CD14-positive monocyte (primary cell): Measurements from ENCODE around the gene RGPD4. TPM values are rescaled to one million over a fixed set of nuclear protein-coding genes. Genes with fewer than 3 reads are reported as not detected.
"Not testable (repeated sequence)": the region's sequence is repeated elsewhere in the genome, so short reads cannot be mapped to it uniquely, and the experiment has no call there.

Source experiments
- DNase-seq, 3 donors: peaks; one replicate each; pipeline ENCODE4 v3.0.0-alpha.2; 2011 to 2022
- H2AFZ ChIP-seq: 2 replicates; pipeline ENCODE4 v1.6.0; 2012; ENCODE audit warnings: mild to moderate bottlenecking, low read depth, low read length, inconsistent platforms; ENCODE audit not compliant: insufficient read depth, poor library complexity, severe bottlenecking
- H3K27ac ChIP-seq, 2 donors: 1 replicate in 1 of 2; 2 replicates in 1 of 2; pipeline ENCODE4 v1.5.1; 2012 to 2013; ENCODE audit warnings: low read length in 2 of 2, control low read depth in 1 of 2, inconsistent platforms in 1 of 2, low read depth in 1 of 2, mild to moderate bottlenecking in 1 of 2
- H3K27me3 ChIP-seq, 2 donors: one replicate each; pipeline versions ENCODE4 v1.6.0 to v1.6.1; 2011 to 2013; ENCODE audit warnings: low read length in 2 of 2; ENCODE audit not compliant: control insufficient read depth in 2 of 2, insufficient read depth in 2 of 2
- H3K36me3 ChIP-seq, 2 donors: replicated peaks in 1 of 2; 1 replicate in 1 of 2; 2 replicates in 1 of 2; pipeline versions ENCODE4 v1.5.1 to v1.6.1; 2012 to 2013; ENCODE audit warnings: low read length in 2 of 2, control low read depth in 1 of 2, inconsistent platforms in 1 of 2, mild to moderate bottlenecking in 1 of 2; ENCODE audit not compliant: insufficient read depth in 2 of 2, control insufficient read depth in 1 of 2
- H3K4me1 ChIP-seq, 2 donors: 1 replicate in 1 of 2; 2 replicates in 1 of 2; pipeline versions ENCODE4 v1.5.1 to v1.6.1; 2012 to 2013; ENCODE audit warnings: low read length in 2 of 2, control low read depth in 1 of 2, inconsistent platforms in 1 of 2, mild to moderate bottlenecking in 1 of 2, moderate library complexity in 1 of 2; ENCODE audit not compliant: insufficient read depth in 2 of 2, control insufficient read depth in 1 of 2
- H3K4me2 ChIP-seq: replicated peaks from 2 replicates; pipeline ENCODE3; 2012; ENCODE audit warnings: low read length, moderate library complexity, mild to moderate bottlenecking; ENCODE audit not compliant: poor library complexity, severe bottlenecking; ENCODE audit errors: extremely low read depth
- H3K4me3 ChIP-seq, 3 experiments: fragments of 200-600 bp in 1 of 3; sonication (generic) in 1 of 3; replicated peaks in 1 of 3; 1 replicate in 2 of 3; 2 replicates in 1 of 3; pipeline ENCODE4 v1.5.1; 2011 to 2013; ENCODE audit warnings: low read length in 3 of 3, mild to moderate bottlenecking in 3 of 3, control low read depth in 2 of 3, low read depth in 2 of 3, inconsistent platforms in 1 of 3, moderate library complexity in 1 of 3
- H3K79me2 ChIP-seq: 2 replicates; pipeline ENCODE4 v1.6.0; 2012; ENCODE audit warnings: mild to moderate bottlenecking, control low read depth, inconsistent platforms, low read length, moderate library complexity; ENCODE audit not compliant: insufficient read depth
- H3K9ac ChIP-seq: 2 replicates; pipeline ENCODE4 v1.6.0; 2017; ENCODE audit warnings: low read length, mild to moderate bottlenecking; ENCODE audit not compliant: insufficient read depth, poor library complexity, severe bottlenecking
- H3K9me3 ChIP-seq, 2 donors: replicated peaks in 1 of 2; 1 replicate in 1 of 2; 2 replicates in 1 of 2; pipeline versions ENCODE4 v1.5.1 to v1.6.1; 2012 to 2013; ENCODE audit warnings: low read length in 2 of 2, control low read depth in 1 of 2; ENCODE audit not compliant: control insufficient read depth in 1 of 2, insufficient read depth in 1 of 2
- H4K20me1 ChIP-seq: 2 replicates; pipeline ENCODE4 v1.6.0; 2012; ENCODE audit warnings: mild to moderate bottlenecking, low read length, control low read depth, moderate library complexity; ENCODE audit not compliant: insufficient read depth
- H3K27ac Mint-ChIP-seq, 7 donors: one replicate each; pipeline ENCODE4 v1.8.0; 2020; ENCODE audit warnings: mild to moderate bottlenecking in 7 of 7, mixed read lengths in 7 of 7, moderate library complexity in 6 of 7, inconsistent platforms in 2 of 7
- H3K27me3 Mint-ChIP-seq, 3 donors: one replicate each; pipeline ENCODE4 v1.8.0; 2021 to 2022; ENCODE audit warnings: low read depth in 3 of 3, mild to moderate bottlenecking in 3 of 3, mixed read lengths in 3 of 3, moderate library complexity in 3 of 3, inconsistent platforms in 1 of 3
- H3K36me3 Mint-ChIP-seq, 2 donors: one replicate each; pipeline ENCODE4 v1.8.0; 2020; ENCODE audit warnings: mixed read lengths in 2 of 2, inconsistent platforms in 1 of 2, mild to moderate bottlenecking in 1 of 2
- H3K4me1 Mint-ChIP-seq: one replicate; pipeline ENCODE4 v1.8.0; 2020; ENCODE audit warnings: mild to moderate bottlenecking, mixed read lengths
- H3K4me3 Mint-ChIP-seq, 2 donors: one replicate each; pipeline ENCODE4 v1.8.0; 2020; ENCODE audit warnings: mild to moderate bottlenecking in 2 of 2, mixed read lengths in 2 of 2, moderate library complexity in 1 of 2
- H3K9me3 Mint-ChIP-seq, 7 donors: one replicate each; pipeline ENCODE4 v1.8.0; 2020 to 2022; ENCODE audit warnings: mixed read lengths in 7 of 7, mild to moderate bottlenecking in 6 of 7, moderate library complexity in 6 of 7, inconsistent platforms in 2 of 7
- WGBS: methylation state at CpG from one replicate; pipeline ENCODE4 v1.1.5; 2013; ENCODE audit warnings: missing lambda C conversion rate; ENCODE audit not compliant: insufficient coverage; 5-methylcytosine and 5-hydroxymethylcytosine counted together
- intact Hi-C, 2 donors: fragments of 100-400 bp; cut with micrococcal nuclease; formaldehyde crosslinking; loops; one replicate each; pipeline versions ENCODE4 v1.15.0 to v1.15.1; 2023
- polyA plus RNA-seq, 3 donors: library from polyadenylated mRNA; depleted of rRNA in 1 of 3; unstranded in 2 of 3; stranded (reverse) in 1 of 3; fragments of 300-500 nt in 2 of 3; fragments of >200 nt in 1 of 3; fragmentation: Illumina TruSeq in 2 of 3; gene quantifications; 1 replicate in 2 of 3; 2 replicates in 1 of 3; pipeline ENCODE4 v1.2.3, GENCODE V29; 2012 to 2021
- TF ChIP-seq, protein P1 (sequence below): fragments of 200-600 bp; IDR thresholded peaks from one replicate; pipeline ENCODE4 v1.8.0; 2022; ENCODE audit warnings: antibody characterized with exemption, mild to moderate bottlenecking

The RGPD4 gene
- polyA plus RNA-seq, 3 donors = not detected

GRCh38 chr2:107916121-107916520, 89.4 kb downstream of the RGPD4 start:
- H3K36me3 Mint-ChIP-seq, H3K36me3 ChIP-seq, H3K4me3 Mint-ChIP-seq, H3K4me3 ChIP-seq, H4K20me1 ChIP-seq, H3K9me3 Mint-ChIP-seq, H3K27ac Mint-ChIP-seq, H3K79me2 ChIP-seq, H3K9me3 ChIP-seq, DNase-seq, H3K4me2 ChIP-seq, H3K4me1 ChIP-seq, H3K27me3 Mint-ChIP-seq, H3K4me1 Mint-ChIP-seq, H3K27ac ChIP-seq, intact Hi-C loops, H3K9ac ChIP-seq, H3K27me3 ChIP-seq, H2AFZ ChIP-seq: not testable (repeated sequence)
- no CpG with 5 or more reads among the region's 2 CpGs for WGBS

DNA sequence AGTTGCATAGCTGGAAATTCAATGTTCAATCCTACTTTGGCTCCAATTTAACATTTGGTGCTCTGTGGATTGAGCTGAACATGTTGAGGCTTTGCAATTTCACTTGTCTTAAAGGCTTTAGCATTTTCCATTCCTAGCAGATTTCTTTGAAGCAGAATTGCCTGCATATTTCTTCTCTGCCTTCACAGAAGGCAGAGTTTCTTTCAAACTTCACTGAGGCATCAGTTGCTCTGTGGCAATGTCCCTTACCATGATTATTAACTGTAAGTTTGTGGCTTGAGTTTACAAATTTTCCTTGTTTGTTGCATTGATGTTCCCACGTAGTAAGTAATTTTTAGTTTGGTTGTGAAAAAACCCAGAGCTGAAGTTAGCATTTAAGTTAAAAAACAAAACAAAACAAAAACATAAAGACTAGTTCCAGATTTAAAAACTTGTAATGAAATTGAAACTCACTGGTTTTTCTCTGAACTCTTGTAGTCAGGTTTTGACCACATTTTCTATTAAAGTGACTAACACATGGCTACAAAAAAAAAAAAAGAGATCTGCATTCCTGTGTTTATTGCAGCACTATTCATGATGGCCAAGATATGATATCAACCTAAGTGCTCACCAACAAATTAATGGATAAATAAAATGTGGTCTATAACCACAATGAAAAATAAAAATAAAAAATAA, 90.1 kb downstream of the RGPD4 start:
- H3K4me3 ChIP-seq, intact Hi-C loops, H4K20me1 ChIP-seq, H3K4me3 Mint-ChIP-seq, H3K4me1 Mint-ChIP-seq, H3K27me3 ChIP-seq, H3K36me3 ChIP-seq, H3K79me2 ChIP-seq, H3K36me3 Mint-ChIP-seq, H3K9me3 ChIP-seq, H3K27ac Mint-ChIP-seq, H3K27me3 Mint-ChIP-seq, H2AFZ ChIP-seq, H3K9me3 Mint-ChIP-seq, H3K4me2 ChIP-seq, H3K4me1 ChIP-seq, H3K9ac ChIP-seq, H3K27ac ChIP-seq, DNase-seq: not testable (repeated sequence)
- WGBS = no CpG with 5 or more reads among the region's 1 CpG

GRCh38 chr2:107927034-107927534, 100.4 kb downstream of the RGPD4 start:
- Mint-ChIP-seq H3K9me3 (peaks cover 0 to 2% (median 0%) of the 10 kb centered on the region in 7 donors), H3K4me1 (no peaks in the 10 kb centered on the region), H3K4me3 (no peak overlapping the region), H3K27me3 (no peaks in the 10 kb centered on the region), H3K27ac (no peak overlapping the region), H3K36me3 (no peaks in the 10 kb centered on the region)
- Histone ChIP-seq H3K27ac (no peak overlapping the region), H3K36me3 (no peaks in the 10 kb centered on the region), H4K20me1 (no peaks in the 10 kb centered on the region), H3K9ac (no peak overlapping the region), H3K4me2 (no peak overlapping the region), H3K79me2 (no peaks in the 10 kb centered on the region), H3K4me3 (no peak overlapping the region), H3K9me3 (no peaks in the 10 kb centered on the region), H3K27me3 (no peaks in the 10 kb centered on the region), H2AFZ (no peak overlapping the region), H3K4me1 (no peaks in the 10 kb centered on the region)
- DNase-seq = no peak
- intact Hi-C loops = no loop called here
- TF ChIP-seq, protein P1, sequence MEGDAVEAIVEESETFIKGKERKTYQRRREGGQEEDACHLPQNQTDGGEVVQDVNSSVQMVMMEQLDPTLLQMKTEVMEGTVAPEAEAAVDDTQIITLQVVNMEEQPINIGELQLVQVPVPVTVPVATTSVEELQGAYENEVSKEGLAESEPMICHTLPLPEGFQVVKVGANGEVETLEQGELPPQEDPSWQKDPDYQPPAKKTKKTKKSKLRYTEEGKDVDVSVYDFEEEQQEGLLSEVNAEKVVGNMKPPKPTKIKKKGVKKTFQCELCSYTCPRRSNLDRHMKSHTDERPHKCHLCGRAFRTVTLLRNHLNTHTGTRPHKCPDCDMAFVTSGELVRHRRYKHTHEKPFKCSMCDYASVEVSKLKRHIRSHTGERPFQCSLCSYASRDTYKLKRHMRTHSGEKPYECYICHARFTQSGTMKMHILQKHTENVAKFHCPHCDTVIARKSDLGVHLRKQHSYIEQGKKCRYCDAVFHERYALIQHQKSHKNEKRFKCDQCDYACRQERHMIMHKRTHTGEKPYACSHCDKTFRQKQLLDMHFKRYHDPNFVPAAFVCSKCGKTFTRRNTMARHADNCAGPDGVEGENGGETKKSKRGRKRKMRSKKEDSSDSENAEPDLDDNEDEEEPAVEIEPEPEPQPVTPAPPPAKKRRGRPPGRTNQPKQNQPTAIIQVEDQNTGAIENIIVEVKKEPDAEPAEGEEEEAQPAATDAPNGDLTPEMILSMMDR = no peak
- 100% methylated on average over 3 of the region's 3 CpGs for WGBS
